ENCODE results near the gene APPL2.
A peak's percentile ranks its signal among the peaks of the same experiment; 100 is the strongest.
"Not testable (repeated sequence)": the region's sequence is repeated elsewhere in the genome, so short reads cannot be mapped to it uniquely, and the experiment has no call there.

APPL2 gene

GRCh38 chr12:105256011-105256410 lies 20.0 kb upstream of the APPL2 start:
- Histone ChIP-seq H3K4me1 (ENCODE audit: control insufficient read depth, insufficient read depth, low read length) (peaks cover 5% of the 10 kb centered on the region; the same call in 1 of the 2 replicates), H3K27me3 (ENCODE audit: control insufficient read depth, insufficient read depth, low read length) (no peaks in the 10 kb centered on the region), H3K9me3 (ENCODE audit: control insufficient read depth, insufficient read depth, low read depth, low read length) (no peaks in the 10 kb centered on the region), H3K4me3 (ENCODE audit: low read depth, low read length) (no peak overlapping the region), H3K27ac (ENCODE audit: low read depth, low read length) (no peak overlapping the region), H3K9ac (ENCODE audit: low read length) (no peak overlapping the region), H3K36me3 (ENCODE audit: control insufficient read depth, insufficient read depth, low read length) (no peaks in the 10 kb centered on the region)

DNA sequence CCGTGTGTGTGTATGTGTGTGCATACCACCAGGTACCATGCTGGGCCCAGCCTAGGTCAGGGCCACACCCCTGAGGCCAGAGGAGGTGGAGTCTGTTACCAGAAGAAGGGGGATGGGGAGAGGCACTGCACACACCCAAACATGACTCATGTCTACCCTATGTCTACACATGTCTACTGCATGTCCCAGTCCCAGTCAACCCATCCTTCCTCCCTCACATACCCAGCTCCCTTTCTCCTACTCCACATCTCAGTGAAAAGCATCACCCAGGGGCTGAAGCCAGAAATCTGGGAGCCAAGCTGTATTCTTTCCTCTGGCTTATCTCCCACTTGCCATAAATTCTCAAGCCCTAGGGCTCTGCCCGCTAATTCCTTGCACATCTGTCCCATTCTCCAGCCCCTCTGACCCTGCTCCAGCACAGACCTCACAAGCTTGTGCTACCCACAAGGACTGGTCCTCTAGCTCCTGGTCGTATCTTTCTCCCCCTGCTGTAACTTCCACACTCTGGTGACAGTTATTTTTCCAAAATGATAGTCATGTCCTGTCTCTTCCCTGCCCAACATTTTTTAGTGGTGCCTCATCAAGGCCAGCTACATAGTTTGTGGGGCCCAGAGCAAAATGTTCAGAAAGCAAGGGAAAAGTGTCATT lies 18.0 kb upstream of the APPL2 start:
- no peak overlapping the region for H3K27ac ChIP-seq (ENCODE audit: low read depth, low read length)
- H3K9ac ChIP-seq (ENCODE audit: low read length) = no peak overlapping the region
- H3K9me3 ChIP-seq (ENCODE audit: control insufficient read depth, insufficient read depth, low read depth, low read length) = no peaks in the 10 kb centered on the region
- no peak overlapping the region for H3K4me3 ChIP-seq (ENCODE audit: low read depth, low read length)
- no peaks in the 10 kb centered on the region for H3K27me3 ChIP-seq (ENCODE audit: control insufficient read depth, insufficient read depth, low read length)
- no peaks in the 10 kb centered on the region for H3K36me3 ChIP-seq (ENCODE audit: control insufficient read depth, insufficient read depth, low read length)
- peaks cover 5% of the 10 kb centered on the region; the same call in 1 of the 2 replicates for H3K4me1 ChIP-seq (ENCODE audit: control insufficient read depth, insufficient read depth, low read length)

GRCh38 chr12:105252901-105253300 lies 16.9 kb upstream of the APPL2 start:
- Histone ChIP-seq H3K27ac (ENCODE audit: low read depth, low read length) (no peak overlapping the region), H3K9ac (ENCODE audit: low read length) (no peak overlapping the region), H3K4me1 (ENCODE audit: control insufficient read depth, insufficient read depth, low read length) (peaks cover 5% of the 10 kb centered on the region; the same call in 1 of the 2 replicates)

DNA sequence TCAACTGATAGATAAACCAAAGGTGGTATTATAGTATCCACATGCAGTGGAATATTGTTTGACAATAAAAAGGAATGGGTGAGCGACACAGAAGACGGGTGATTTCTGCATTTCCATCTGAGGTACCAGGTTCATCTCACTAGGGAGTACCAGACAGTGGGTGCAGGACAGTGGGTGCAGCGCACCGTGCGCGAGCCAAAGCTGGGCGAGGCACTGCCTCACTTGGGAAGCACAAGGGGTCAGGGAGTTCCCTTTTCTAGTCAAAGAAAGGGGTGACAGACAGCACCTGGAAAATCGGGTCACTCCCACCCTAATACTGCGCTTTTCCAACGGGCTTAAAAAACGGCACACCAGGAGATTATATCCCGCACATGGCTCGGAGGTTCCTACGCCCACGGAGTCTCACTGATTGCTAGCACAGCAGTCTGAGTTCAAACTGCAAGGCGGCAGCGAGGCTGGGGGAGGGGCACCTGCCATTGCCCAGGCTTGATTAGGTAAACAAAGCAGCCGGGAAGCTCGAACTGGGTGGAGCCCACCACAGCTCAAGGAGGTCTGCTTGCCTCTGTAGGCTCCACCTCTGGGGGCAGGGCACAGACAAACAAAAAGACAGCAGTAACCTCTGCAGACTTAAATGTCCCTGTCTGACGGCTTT lies 9.9 kb upstream of the APPL2 start:
- H3K27ac ChIP-seq (ENCODE audit: low read depth, low read length); H3K9me3 ChIP-seq (ENCODE audit: control insufficient read depth, insufficient read depth, low read depth, low read length); H3K9ac ChIP-seq (ENCODE audit: low read length); H3K4me3 ChIP-seq (ENCODE audit: low read depth, low read length); H3K27me3 ChIP-seq (ENCODE audit: control insufficient read depth, insufficient read depth, low read length); H3K36me3 ChIP-seq (ENCODE audit: control insufficient read depth, insufficient read depth, low read length); H3K4me1 ChIP-seq (ENCODE audit: control insufficient read depth, insufficient read depth, low read length): not testable (repeated sequence)

More at GRCh38 chr12:105252901-105253300, 16.9 kb upstream of the APPL2 start:
- H3K36me3 ChIP-seq (ENCODE audit: control insufficient read depth, insufficient read depth, low read length) = no peaks in the 10 kb centered on the region
- H3K4me3 ChIP-seq (ENCODE audit: low read depth, low read length) = no peak overlapping the region
- no peaks in the 10 kb centered on the region for H3K9me3 ChIP-seq (ENCODE audit: control insufficient read depth, insufficient read depth, low read depth, low read length)
- no peaks in the 10 kb centered on the region for H3K27me3 ChIP-seq (ENCODE audit: control insufficient read depth, insufficient read depth, low read length)

GRCh38 chr12:105245291-105245690 lies 9.3 kb upstream of the APPL2 start:
- Histone ChIP-seq H3K27ac (ENCODE audit: low read depth, low read length) (no peak overlapping the region), H3K9ac (ENCODE audit: low read length) (no peak overlapping the region), H3K36me3 (ENCODE audit: control insufficient read depth, insufficient read depth, low read length) (no peaks in the 10 kb centered on the region; the same call in 1 of the 2 replicates), H3K4me1 (ENCODE audit: control insufficient read depth, insufficient read depth, low read length) (no peaks in the 10 kb centered on the region), H3K27me3 (ENCODE audit: control insufficient read depth, insufficient read depth, low read length) (no peaks in the 10 kb centered on the region), H3K9me3 (ENCODE audit: control insufficient read depth, insufficient read depth, low read depth, low read length) (peaks cover 8% of the 10 kb centered on the region), H3K4me3 (ENCODE audit: low read depth, low read length) (no peak overlapping the region)

GRCh38 chr12:105240228-105240627 lies 4.3 kb upstream of the APPL2 start:
- Histone ChIP-seq H3K27me3 (ENCODE audit: control insufficient read depth, insufficient read depth, low read length) (peaks cover 4% of the 10 kb centered on the region; the same call in 1 of the 2 replicates), H3K9me3 (ENCODE audit: control insufficient read depth, insufficient read depth, low read depth, low read length) (peaks cover 2% of the 10 kb centered on the region), H3K36me3 (ENCODE audit: control insufficient read depth, insufficient read depth, low read length) (no peaks in the 10 kb centered on the region; the same call in 1 of the 2 replicates), H3K27ac (ENCODE audit: low read depth, low read length) (no peak overlapping the region), H3K4me1 (ENCODE audit: control insufficient read depth, insufficient read depth, low read length) (no peaks in the 10 kb centered on the region), H3K9ac (ENCODE audit: low read length) (no peak overlapping the region), H3K4me3 (ENCODE audit: low read depth, low read length) (no peak overlapping the region)

DNA sequence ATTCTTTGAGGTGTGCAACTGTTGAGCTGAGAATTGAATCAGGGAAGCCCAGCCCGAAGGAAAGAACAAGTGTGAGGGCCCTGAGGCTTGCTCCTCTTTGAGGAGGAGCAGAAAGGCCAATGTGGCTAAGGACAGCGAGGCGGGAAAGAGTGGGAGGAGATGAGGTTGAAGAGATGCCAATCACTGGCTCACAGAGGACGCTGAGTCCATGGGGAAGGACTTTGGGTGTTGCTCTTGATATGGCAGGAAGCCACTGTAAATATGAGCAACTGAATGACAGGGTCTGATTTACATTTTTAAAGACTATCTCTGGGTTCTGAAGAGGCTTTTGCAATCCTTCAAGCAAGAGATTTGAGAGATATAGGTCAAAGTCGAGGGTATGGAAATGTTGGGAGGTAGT lies 3.3 kb upstream of the APPL2 start:
- Histone ChIP-seq H3K27me3 (ENCODE audit: control insufficient read depth, insufficient read depth, low read length) (peaks cover 4% of the 10 kb centered on the region; the same call in 1 of the 2 replicates), H3K27ac (ENCODE audit: low read depth, low read length) (no peak overlapping the region), H3K9ac (ENCODE audit: low read length) (no peak overlapping the region), H3K4me1 (ENCODE audit: control insufficient read depth, insufficient read depth, low read length) (no peaks in the 10 kb centered on the region), H3K9me3 (ENCODE audit: control insufficient read depth, insufficient read depth, low read depth, low read length) (no peaks in the 10 kb centered on the region), H3K36me3 (ENCODE audit: control insufficient read depth, insufficient read depth, low read length) (no peaks in the 10 kb centered on the region), H3K4me3 (ENCODE audit: low read depth, low read length) (no peak overlapping the region)

GRCh38 chr12:105237666-105238065 lies 1.7 kb upstream of the APPL2 start:
- no peak overlapping the region for H3K9ac ChIP-seq (ENCODE audit: low read length)
- H3K4me3 ChIP-seq (ENCODE audit: low read depth, low read length) = no peak overlapping the region
- no peak overlapping the region for H3K27ac ChIP-seq (ENCODE audit: low read depth, low read length)
- H3K4me1 ChIP-seq (ENCODE audit: control insufficient read depth, insufficient read depth, low read length) = no peaks in the 10 kb centered on the region; the same call in 1 of the 2 replicates
- no peaks in the 10 kb centered on the region for H3K9me3 ChIP-seq (ENCODE audit: control insufficient read depth, insufficient read depth, low read depth, low read length)
- H3K27me3 ChIP-seq (ENCODE audit: control insufficient read depth, insufficient read depth, low read length) = peaks cover 4% of the 10 kb centered on the region; the same call in 1 of the 2 replicates
- H3K36me3 ChIP-seq (ENCODE audit: control insufficient read depth, insufficient read depth, low read length) = no peaks in the 10 kb centered on the region

GRCh38 chr12:105235281-105235731 lies 668 bp downstream of the APPL2 start:
- Histone ChIP-seq H3K27me3 (ENCODE audit: control insufficient read depth, insufficient read depth, low read length) (peaks cover 4% of the 10 kb centered on the region; the same call in 1 of the 2 replicates), H3K4me3 (ENCODE audit: low read depth, low read length) (peak overlapping the region; percentile 86), H3K36me3 (ENCODE audit: control insufficient read depth, insufficient read depth, low read length) (no peaks in the 10 kb centered on the region), H3K9me3 (ENCODE audit: control insufficient read depth, insufficient read depth, low read depth, low read length) (no peaks in the 10 kb centered on the region), H3K9ac (ENCODE audit: low read length) (peak overlapping the region; percentile 89), H3K4me1 (ENCODE audit: control insufficient read depth, insufficient read depth, low read length) (no peaks in the 10 kb centered on the region; the same call in 1 of the 2 replicates), H3K27ac (ENCODE audit: low read depth, low read length) (no peak overlapping the region; the same call in 1 of the 2 replicates)

GRCh38 chr12:105234197-105234596 lies 1.8 kb downstream of the APPL2 start:
- H3K9ac ChIP-seq (ENCODE audit: low read length) = no peak overlapping the region
- H3K4me1 ChIP-seq (ENCODE audit: control insufficient read depth, insufficient read depth, low read length) = no peaks in the 10 kb centered on the region; the same call in 1 of the 2 replicates
- no peaks in the 10 kb centered on the region for H3K9me3 ChIP-seq (ENCODE audit: control insufficient read depth, insufficient read depth, low read depth, low read length)
- H3K36me3 ChIP-seq (ENCODE audit: control insufficient read depth, insufficient read depth, low read length) = no peaks in the 10 kb centered on the region
- peak overlapping the region; percentile 86; the same call in 1 of the 2 replicates for H3K4me3 ChIP-seq (ENCODE audit: low read depth, low read length)
- no peak overlapping the region for H3K27ac ChIP-seq (ENCODE audit: low read depth, low read length)
- H3K27me3 ChIP-seq (ENCODE audit: control insufficient read depth, insufficient read depth, low read length) = peaks cover 4% of the 10 kb centered on the region; the same call in 1 of the 2 replicates
